MM.1S (cell line): ENCODE measurements around the gene LMLN.

ENCODE experiments used
- CTCF ChIP-seq: fragments of 300-600 bp; sonication (generic); IDR thresholded peaks from 2 replicates; pipeline ENCODE4 v1.5.1; 2016; ENCODE audit warnings: antibody characterized with exemption, low read length, mixed read lengths
- EZH2 ChIP-seq: fragments of 300-600 bp; sonication (generic); optimal IDR thresholded peaks from 2 replicates; pipeline ENCODE3; 2017; ENCODE audit warnings: low read depth, mild to moderate bottlenecking, antibody characterized with exemption, low read length, mixed read lengths
- EZH2phosphoT487 ChIP-seq: fragments of 300-600 bp; sonication (generic); IDR thresholded peaks from 2 replicates; pipeline ENCODE4 v1.6.1; 2018; ENCODE audit warnings: antibody characterized with exemption, low read length

- TF ChIP-seq CTCF = no peak
- TF ChIP-seq EZH2phosphoT487 = no peak
- no peak for TF ChIP-seq EZH2
These were observed 9.3 kb upstream of the LMLN start for GRCh38 chr3:197950677-197951061.
